DND-41 (cell line): ENCODE data around the gene PPP6R2.

Experiments
- ATAC-seq: fragments of 200-7000 bp; cut with Tn5 transposase; 3 replicates; pipeline ENCODE4 v1.9.1; 2021; ENCODE audit warnings: low read depth; ENCODE audit not compliant: insufficient read depth
- DNase-seq: peaks from one replicate; pipeline ENCODE4 v3.0.0-alpha.2; 2020
- H2AFZ ChIP-seq: 2 replicates; pipeline ENCODE4 v1.6.0; 2012; ENCODE audit warnings: low read depth, low read length
- H3K27ac ChIP-seq: 2 replicates; pipeline ENCODE4 v1.5.1; 2012; ENCODE audit warnings: low read length, inconsistent platforms
- H3K27me3 ChIP-seq: fragments of 200-600 bp; sonication (generic); 2 replicates; pipeline ENCODE4 v1.6.0; 2012; ENCODE audit warnings: low read length, mild to moderate bottlenecking, inconsistent platforms; ENCODE audit not compliant: insufficient read depth, poor library complexity
- H3K36me3 ChIP-seq: 2 replicates; pipeline ENCODE4 v1.5.1; 2012; ENCODE audit warnings: low read length, inconsistent platforms; ENCODE audit not compliant: insufficient read depth
- H3K4me1 ChIP-seq: 2 replicates; pipeline ENCODE4 v1.5.1; 2012; ENCODE audit warnings: mild to moderate bottlenecking, low read length; ENCODE audit not compliant: insufficient read depth
- H3K4me2 ChIP-seq: 2 replicates; pipeline ENCODE4 v1.6.0; 2012; ENCODE audit warnings: mild to moderate bottlenecking, moderate library complexity, low read length, inconsistent platforms; ENCODE audit not compliant: insufficient read depth
- H3K4me3 ChIP-seq, 2 experiments: fragments of 200-600 bp in 1 of 2; shearing (Covaris generic) in 1 of 2; 2 replicates each; pipeline ENCODE4 v1.5.1; 2012 to 2016; ENCODE audit warnings: inconsistent platforms in 2 of 2, low read length in 2 of 2, mild to moderate bottlenecking in 2 of 2, low read depth in 1 of 2, moderate library complexity in 1 of 2
- H3K79me2 ChIP-seq: 2 replicates; pipeline ENCODE4 v1.6.0; 2012; ENCODE audit warnings: low read length, inconsistent platforms; ENCODE audit not compliant: insufficient read depth
- H3K9ac ChIP-seq: 2 replicates; pipeline ENCODE4 v1.6.0; 2012; ENCODE audit warnings: low read depth, mild to moderate bottlenecking, inconsistent platforms, low read length, moderate library complexity
- H3K9me3 ChIP-seq: 2 replicates; pipeline ENCODE4 v1.5.1; 2012; ENCODE audit warnings: low read length, moderate library complexity, mild to moderate bottlenecking, inconsistent platforms; ENCODE audit not compliant: insufficient read depth, severe bottlenecking
- H4K20me1 ChIP-seq: 2 replicates; pipeline ENCODE4 v1.6.0; 2012; ENCODE audit warnings: low read length; ENCODE audit not compliant: insufficient read depth
- EZH2 ChIP-seq: IDR thresholded peaks from 3 replicates; pipeline ENCODE4 v1.6.1; 2012; ENCODE audit warnings: borderline replicate concordance, low read depth, mild to moderate bottlenecking, moderate library complexity, low read length, inconsistent platforms; ENCODE audit not compliant: severe bottlenecking
- TF ChIP-seq, protein P1 (sequence below): IDR thresholded peaks from 2 replicates; pipeline ENCODE4 v1.5.1; 2012; ENCODE audit warnings: borderline replicate concordance, low read length, moderate library complexity, mild to moderate bottlenecking; ENCODE audit not compliant: poor library complexity, severe bottlenecking; ENCODE audit errors: extremely low read depth

The PPP6R2 gene

DNA sequence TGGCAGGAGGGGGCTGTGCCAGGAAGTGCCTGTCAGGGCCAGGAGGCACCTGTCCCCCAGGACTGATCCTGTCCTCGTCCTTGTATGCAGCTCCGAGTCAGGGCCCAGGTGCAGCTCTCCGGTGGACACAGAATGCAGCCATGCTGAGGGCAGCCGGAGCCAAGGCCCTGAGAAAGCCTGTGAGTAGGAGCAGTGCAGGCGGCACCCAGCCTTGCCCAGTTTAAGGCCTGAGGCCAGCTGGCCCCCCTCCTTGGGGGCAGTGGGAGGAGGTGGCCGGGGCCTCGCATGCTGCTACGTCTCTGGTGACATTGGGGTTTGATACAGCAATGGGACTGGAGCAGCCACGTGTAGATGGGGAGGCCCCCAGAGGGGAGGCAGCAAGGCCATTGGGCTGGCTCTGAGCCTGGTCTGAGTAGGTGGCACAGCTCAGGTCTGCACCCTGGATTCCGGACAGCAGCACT lies 96.8 kb downstream of the PPP6R2 start:
- Histone ChIP-seq H4K20me1 (peaks cover 33% of the 10 kb centered on the region), H3K4me2 (no peak overlapping the region), H3K9ac (no peak overlapping the region), H3K27ac (no peak overlapping the region), H3K79me2 (no peaks in the 10 kb centered on the region), H3K4me3 (no peak overlapping the region), H2AFZ (no peak overlapping the region), H3K4me1 (no peaks in the 10 kb centered on the region), H3K36me3 (peaks cover 85% of the 10 kb centered on the region), H3K27me3 (no peaks in the 10 kb centered on the region), H3K9me3 (no peaks in the 10 kb centered on the region)
- no peak for ATAC-seq
- TF ChIP-seq EZH2 = no peak
- TF ChIP-seq, protein P1, sequence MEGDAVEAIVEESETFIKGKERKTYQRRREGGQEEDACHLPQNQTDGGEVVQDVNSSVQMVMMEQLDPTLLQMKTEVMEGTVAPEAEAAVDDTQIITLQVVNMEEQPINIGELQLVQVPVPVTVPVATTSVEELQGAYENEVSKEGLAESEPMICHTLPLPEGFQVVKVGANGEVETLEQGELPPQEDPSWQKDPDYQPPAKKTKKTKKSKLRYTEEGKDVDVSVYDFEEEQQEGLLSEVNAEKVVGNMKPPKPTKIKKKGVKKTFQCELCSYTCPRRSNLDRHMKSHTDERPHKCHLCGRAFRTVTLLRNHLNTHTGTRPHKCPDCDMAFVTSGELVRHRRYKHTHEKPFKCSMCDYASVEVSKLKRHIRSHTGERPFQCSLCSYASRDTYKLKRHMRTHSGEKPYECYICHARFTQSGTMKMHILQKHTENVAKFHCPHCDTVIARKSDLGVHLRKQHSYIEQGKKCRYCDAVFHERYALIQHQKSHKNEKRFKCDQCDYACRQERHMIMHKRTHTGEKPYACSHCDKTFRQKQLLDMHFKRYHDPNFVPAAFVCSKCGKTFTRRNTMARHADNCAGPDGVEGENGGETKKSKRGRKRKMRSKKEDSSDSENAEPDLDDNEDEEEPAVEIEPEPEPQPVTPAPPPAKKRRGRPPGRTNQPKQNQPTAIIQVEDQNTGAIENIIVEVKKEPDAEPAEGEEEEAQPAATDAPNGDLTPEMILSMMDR = no peak
- DNase-seq = no peak

DNA sequence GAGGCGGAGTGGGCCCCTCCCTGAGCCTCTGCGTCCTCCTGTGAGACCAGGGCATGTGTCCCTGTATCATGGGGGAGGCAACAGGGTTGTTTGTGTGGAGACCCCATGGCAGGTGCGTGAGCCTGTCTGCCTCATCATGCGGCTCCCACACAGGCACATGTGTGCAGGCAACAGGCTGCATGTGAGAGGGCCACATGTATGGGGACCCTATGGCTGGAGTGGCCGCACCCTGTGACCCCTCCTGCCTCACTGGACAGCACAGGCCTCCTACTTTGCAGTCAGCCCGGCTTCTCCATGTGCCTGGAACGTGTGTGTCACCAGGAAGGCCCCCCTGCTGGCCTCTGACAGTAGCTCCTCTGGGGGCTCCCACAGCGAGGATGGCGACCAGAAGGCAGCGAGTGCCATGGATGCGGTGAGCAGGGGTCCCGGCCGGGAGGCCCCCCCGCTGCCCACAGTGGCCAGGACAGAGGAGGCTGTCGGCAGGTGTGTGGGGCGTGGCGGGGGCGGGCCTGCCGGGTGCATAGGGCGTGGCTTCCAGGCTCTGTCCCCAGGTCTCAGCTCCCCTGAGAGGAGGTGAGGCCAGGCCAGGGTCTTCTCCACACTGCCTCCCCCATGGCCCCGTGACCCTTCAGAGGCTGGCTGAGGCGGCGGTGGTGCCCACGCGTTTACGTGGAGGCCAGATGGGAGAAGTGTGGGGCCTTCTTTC lies 97.6 kb downstream of the PPP6R2 start:
- H3K27me3 ChIP-seq = no peaks in the 10 kb centered on the region
- no peak overlapping the region for H3K4me3 ChIP-seq
- TF ChIP-seq, protein P1 = no peak
- no peak for TF ChIP-seq EZH2
- no peak overlapping the region for H3K9ac ChIP-seq
- no peak overlapping the region for H3K27ac ChIP-seq
- H3K4me2 ChIP-seq = no peak overlapping the region
- H2AFZ ChIP-seq = no peak overlapping the region
- peaks cover 37% of the 10 kb centered on the region for H4K20me1 ChIP-seq
- no peaks in the 10 kb centered on the region for H3K9me3 ChIP-seq
- no peak for DNase-seq
- peaks cover 3% of the 10 kb centered on the region; the same call in 1 of the 2 replicates for H3K4me1 ChIP-seq
- peaks cover 85% of the 10 kb centered on the region for H3K36me3 ChIP-seq
- H3K79me2 ChIP-seq = no peaks in the 10 kb centered on the region
- ATAC-seq = no peak

DNA sequence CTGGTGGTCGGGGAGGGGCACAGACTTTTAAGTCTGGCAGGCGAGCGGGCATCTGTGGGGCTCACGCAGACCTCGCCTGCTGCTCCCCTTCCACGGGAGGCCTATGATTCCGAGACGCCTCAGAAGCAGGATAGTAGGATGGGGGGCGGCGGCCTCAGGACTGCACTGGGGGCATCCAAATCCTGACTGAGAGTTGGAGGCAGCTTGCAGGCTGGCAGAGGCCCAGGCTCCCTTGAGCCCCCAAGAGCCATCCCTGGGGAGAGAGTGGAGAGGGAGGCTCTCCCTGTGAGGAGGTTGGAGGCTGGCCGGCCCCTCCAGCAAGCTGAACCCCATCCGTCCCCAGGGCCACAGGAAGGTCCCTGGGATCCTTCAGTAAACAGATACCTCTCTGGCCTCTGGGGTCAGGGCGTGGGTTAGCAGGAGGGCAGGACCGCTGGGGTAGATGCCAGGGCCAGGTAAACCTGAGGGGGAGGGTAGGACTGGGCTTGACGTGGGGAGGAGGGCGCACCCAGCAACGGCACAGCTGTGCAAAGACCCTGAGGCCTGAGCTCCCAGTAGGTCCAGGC lies 98.4 kb downstream of the PPP6R2 start:
- Histone ChIP-seq H3K4me1 (peaks cover 5% of the 10 kb centered on the region; the same call in 1 of the 2 replicates), H3K9ac (no peak overlapping the region)
- no peak for ATAC-seq

More for the DNA sequence above, 98.4 kb downstream of the PPP6R2 start:
- H3K36me3 ChIP-seq = peaks cover 85% of the 10 kb centered on the region
- no peak overlapping the region; the same call in 1 of the 2 replicates for H3K27ac ChIP-seq
- no peaks in the 10 kb centered on the region for H3K9me3 ChIP-seq
- no peak overlapping the region for H3K4me3 ChIP-seq
- no peak overlapping the region for H3K4me2 ChIP-seq
- no peaks in the 10 kb centered on the region for H3K79me2 ChIP-seq
- no peaks in the 10 kb centered on the region for H3K27me3 ChIP-seq
- TF ChIP-seq, protein P1 = no peak
- no peak for TF ChIP-seq EZH2
- H2AFZ ChIP-seq = no peak overlapping the region
- no peak for DNase-seq
- peaks cover 45% of the 10 kb centered on the region for H4K20me1 ChIP-seq
